Omental fat pad (tissue), 4 donors: Measurements from ENCODE around the gene FBXO40. TPM values are rescaled to one million over a fixed set of nuclear protein-coding genes. Genes with fewer than 3 reads are reported as not detected.

ENCODE experiments used
- ATAC-seq: fragments of 150-250 bp; one replicate; pipeline ENCODE4 v1.9.1; 2016; ENCODE audit warnings: mild to moderate bottlenecking, moderate library complexity; ENCODE audit not compliant: low FRiP score
- DNase-seq: peaks from one replicate; pipeline ENCODE4 v3.0.0-alpha.2; 2019; ENCODE audit warnings: low spot score
- CTCF ChIP-seq, 3 donors: fragments of 450-650 bp; IDR thresholded peaks; one replicate each; pipeline ENCODE4 v1.5.1; 2016 to 2017; ENCODE audit warnings: antibody characterized with exemption in 3 of 3, mild to moderate bottlenecking in 3 of 3, moderate library complexity in 2 of 3
- total RNA-seq, 4 donors: library from RNA; depleted of rRNA; stranded (reverse); fragments of >200 nt; gene quantifications; one replicate each; pipeline ENCODE4 v1.1.0, GENCODE V29; 2016

The FBXO40 gene
- total RNA-seq, 4 donors from 2014 or later: 0.06 to 0.32 TPM; not detected in 2

GRCh38 chr3:121637922-121638321, 44.7 kb downstream of the FBXO40 start:
- no peak for ATAC-seq
- no peak for TF ChIP-seq CTCF (IDR thresholded peaks at IDR 0.05)
- DNase-seq: no peak

- TF ChIP-seq CTCF (IDR thresholded peaks at IDR 0.05): no peak
- DNase-seq (no peak), ATAC-seq (no peak)
Measured at GRCh38 chr3:121641127-121641526, 47.9 kb downstream of the FBXO40 start.

- ATAC-seq (no peak), DNase-seq (no peak)
- no peak for TF ChIP-seq CTCF (IDR thresholded peaks at IDR 0.05)
Measured at GRCh38 chr3:121642601-121643314, 49.6 kb downstream of the FBXO40 start.

GRCh38 chr3:121645054-121645453, 51.9 kb downstream of the FBXO40 start:
- TF ChIP-seq CTCF (IDR thresholded peaks at IDR 0.05): no peak
- no peak for ATAC-seq
- DNase-seq: no peak

GRCh38 chr3:121648219-121648958, 55.2 kb downstream of the FBXO40 start:
- TF ChIP-seq CTCF (IDR thresholded peaks at IDR 0.05): no peak
- ATAC-seq (no peak), DNase-seq (no peak)

GRCh38 chr3:121649645-121650044, 56.5 kb downstream of the FBXO40 start:
- TF ChIP-seq CTCF (IDR thresholded peaks at IDR 0.05): no peak
- DNase-seq (no peak), ATAC-seq (no peak)

GRCh38 chr3:121651684-121652083, 58.5 kb downstream of the FBXO40 start:
- TF ChIP-seq CTCF (IDR thresholded peaks at IDR 0.05): no peak
- DNase-seq (no peak), ATAC-seq (no peak)
